ENCODE data around the gene WDR88.

DNA sequence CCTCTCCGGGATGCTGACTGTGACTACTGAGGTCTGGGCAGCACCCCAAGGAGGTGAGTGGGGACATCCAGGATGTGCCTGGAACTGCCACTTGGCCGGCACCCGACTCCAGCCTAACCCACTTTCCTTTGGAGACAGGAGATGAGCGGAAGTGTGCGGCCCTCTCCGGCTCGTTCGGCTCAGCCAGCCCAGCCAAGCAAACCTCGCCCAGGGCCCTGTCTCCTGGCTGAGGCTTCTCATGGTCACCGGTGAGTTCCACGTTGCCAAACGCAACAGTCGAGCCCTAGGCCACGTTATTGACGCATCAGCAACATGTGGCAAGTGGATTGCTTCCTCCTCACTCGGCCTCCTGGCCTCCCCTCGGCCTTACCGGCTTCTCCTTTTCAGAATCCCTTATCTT, 88.2 kb downstream of the WDR88 start:
- TF ChIP-seq, protein P1, sequence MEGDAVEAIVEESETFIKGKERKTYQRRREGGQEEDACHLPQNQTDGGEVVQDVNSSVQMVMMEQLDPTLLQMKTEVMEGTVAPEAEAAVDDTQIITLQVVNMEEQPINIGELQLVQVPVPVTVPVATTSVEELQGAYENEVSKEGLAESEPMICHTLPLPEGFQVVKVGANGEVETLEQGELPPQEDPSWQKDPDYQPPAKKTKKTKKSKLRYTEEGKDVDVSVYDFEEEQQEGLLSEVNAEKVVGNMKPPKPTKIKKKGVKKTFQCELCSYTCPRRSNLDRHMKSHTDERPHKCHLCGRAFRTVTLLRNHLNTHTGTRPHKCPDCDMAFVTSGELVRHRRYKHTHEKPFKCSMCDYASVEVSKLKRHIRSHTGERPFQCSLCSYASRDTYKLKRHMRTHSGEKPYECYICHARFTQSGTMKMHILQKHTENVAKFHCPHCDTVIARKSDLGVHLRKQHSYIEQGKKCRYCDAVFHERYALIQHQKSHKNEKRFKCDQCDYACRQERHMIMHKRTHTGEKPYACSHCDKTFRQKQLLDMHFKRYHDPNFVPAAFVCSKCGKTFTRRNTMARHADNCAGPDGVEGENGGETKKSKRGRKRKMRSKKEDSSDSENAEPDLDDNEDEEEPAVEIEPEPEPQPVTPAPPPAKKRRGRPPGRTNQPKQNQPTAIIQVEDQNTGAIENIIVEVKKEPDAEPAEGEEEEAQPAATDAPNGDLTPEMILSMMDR (IDR thresholded peaks at IDR 0.05; ENCODE audit: low read length), result no peak
- TF ChIP-seq EZH2 (IDR thresholded peaks at IDR 0.05; ENCODE audit: borderline replicate concordance, low read length), result no peak
